HepG2 (cell line): Measurements from ENCODE around the gene SRD5A1. TPM values are rescaled to one million over a fixed set of nuclear protein-coding genes. Genes with fewer than 3 reads are reported as not detected.

Experiments used
- ARHGAP35 ChIP-seq: sonication (generic); formaldehyde crosslinking; IDR thresholded peaks from 2 replicates; pipeline ENCODE4 v1.9.0; 2022; ENCODE audit warnings: mild to moderate bottlenecking, inconsistent platforms, moderate library complexity, missing genetic modification reagents, borderline replicate concordance
- BCL6 ChIP-seq: IDR thresholded peaks from 2 replicates; pipeline ENCODE4 v1.6.1; 2016; ENCODE audit warnings: missing genetic modification reagents, missing compliant biosample characterization
- BRF2 ChIP-seq: sonication (generic); formaldehyde crosslinking; IDR thresholded peaks from 2 replicates; pipeline ENCODE4 v1.8.1; 2022; ENCODE audit warnings: mild to moderate bottlenecking, missing genetic modification reagents
- CREB3 ChIP-seq: sonication (generic); formaldehyde crosslinking; IDR thresholded peaks from 2 replicates; pipeline ENCODE4 v1.5.0; 2020; ENCODE audit warnings: missing genetic modification reagents
- HES4 ChIP-seq: sonication (generic); formaldehyde crosslinking; IDR thresholded peaks from 2 replicates; pipeline ENCODE4 v1.9.0; 2021; ENCODE audit warnings: mild to moderate bottlenecking, missing genetic modification reagents, borderline replicate concordance
- SP5 ChIP-seq: IDR thresholded peaks from 2 replicates; pipeline ENCODE4 v1.6.1; 2016; ENCODE audit warnings: low read depth, borderline replicate concordance
- ZBTB10 ChIP-seq: sonication (generic); formaldehyde crosslinking; IDR thresholded peaks from 2 replicates; pipeline ENCODE4 v1.4.0; 2020; ENCODE audit warnings: missing genetic modification reagents, borderline replicate concordance
- ZFP37 ChIP-seq: sonication (generic); formaldehyde crosslinking; IDR thresholded peaks from 2 replicates; pipeline ENCODE4 v1.4.0; 2020; ENCODE audit warnings: missing genetic modification reagents, borderline replicate concordance
- ZKSCAN8 ChIP-seq: IDR thresholded peaks from 2 replicates; pipeline ENCODE4 v1.6.1; 2016; ENCODE audit warnings: borderline replicate concordance, missing genetic modification reagents, missing compliant biosample characterization
- ZNF20 ChIP-seq: sonication (generic); formaldehyde crosslinking; IDR thresholded peaks from 2 replicates; pipeline ENCODE4 v1.4.0; 2020; ENCODE audit warnings: mild to moderate bottlenecking, moderate library complexity, missing genetic modification reagents
- ZNF205 ChIP-seq: IDR thresholded peaks from 2 replicates; pipeline ENCODE4 v1.6.1; 2018; ENCODE audit warnings: missing biosample characterization, missing genetic modification reagents
- ZNF224 ChIP-seq: sonication (generic); formaldehyde crosslinking; IDR thresholded peaks from 2 replicates; pipeline ENCODE4 v1.5.0; 2020; ENCODE audit warnings: mild to moderate bottlenecking, missing genetic modification reagents
- ZNF335 ChIP-seq: sonication (generic); formaldehyde crosslinking; IDR thresholded peaks from 2 replicates; pipeline ENCODE4 v1.4.0; 2020; ENCODE audit warnings: missing genetic modification reagents
- ZNF766 ChIP-seq: sonication (generic); formaldehyde crosslinking; IDR thresholded peaks from 2 replicates; pipeline ENCODE4 v1.5.0; 2020; ENCODE audit warnings: missing genetic modification reagents, borderline replicate concordance
- ZNF776 ChIP-seq: sonication (generic); formaldehyde crosslinking; IDR thresholded peaks from 2 replicates; pipeline ENCODE4 v1.4.0; 2020; ENCODE audit warnings: mild to moderate bottlenecking, missing genetic modification reagents
- polyA plus RNA-seq, 8 experiments: library from polyadenylated mRNA; depleted of rRNA in 3 of 8; stranded (reverse) in 7 of 8; unstranded in 1 of 8; fragments of >200 nt; fragmentation: Illumina TruSeq in 4 of 8; extraction: Trizol in 4 of 8; gene quantifications; 2 replicates each; pipeline versions ENCODE4 v1.2.1 to v1.2.3, GENCODE V29; 2011 to 2016; ENCODE audit warnings: low read depth in 4 of 8, missing spikeins in 1 of 8, mixed read lengths in 1 of 8; ENCODE audit not compliant: insufficient read depth in 1 of 8
- total RNA-seq, 5 experiments: library from RNA; depleted of rRNA; stranded (reverse); fragments of >200 nt; fragmentation: Illumina TruSeq; extraction: Trizol; gene quantifications; 2 replicates each; pipeline ENCODE4 v1.2.3, GENCODE V29; 2016; ENCODE audit warnings: low read depth in 1 of 5
- TF ChIP-seq, protein P1 (sequence below): sonication (generic); formaldehyde crosslinking; IDR thresholded peaks from 2 replicates; pipeline ENCODE4 v1.4.0; 2020; ENCODE audit warnings: mild to moderate bottlenecking, missing genetic modification reagents

SRD5A1 gene
- total and polyA plus RNA-seq, 2 of the 13 experiments (the other 11 are each of a cell fraction or from before 2014, with no cell fraction given): 6.1 to 9.9 TPM

DNA sequence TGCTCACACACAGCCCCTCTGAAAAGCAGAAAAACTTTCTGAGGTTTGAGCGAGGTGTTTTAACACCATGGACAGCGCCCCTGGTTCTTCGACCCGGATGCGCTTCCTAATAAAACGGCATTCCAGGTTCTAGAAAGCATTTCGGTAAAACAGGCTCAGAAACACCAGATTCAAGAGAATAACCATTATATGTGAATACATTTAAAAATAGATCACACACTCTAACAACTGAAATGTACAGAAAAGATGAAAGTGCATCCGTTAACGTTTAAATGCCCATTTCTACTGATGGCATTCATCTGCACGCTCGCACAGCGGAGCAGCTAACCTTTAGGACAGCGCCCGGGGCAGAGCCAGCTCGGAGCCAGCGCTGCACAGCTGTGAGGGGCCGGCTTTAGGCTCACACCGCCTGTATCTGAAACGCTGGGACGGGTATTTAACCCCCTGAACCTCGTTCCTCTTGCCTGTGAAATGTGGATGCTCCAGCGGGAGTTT is 53.7 kb downstream of the SRD5A1 start (continued):
- TF ChIP-seq, protein P1, sequence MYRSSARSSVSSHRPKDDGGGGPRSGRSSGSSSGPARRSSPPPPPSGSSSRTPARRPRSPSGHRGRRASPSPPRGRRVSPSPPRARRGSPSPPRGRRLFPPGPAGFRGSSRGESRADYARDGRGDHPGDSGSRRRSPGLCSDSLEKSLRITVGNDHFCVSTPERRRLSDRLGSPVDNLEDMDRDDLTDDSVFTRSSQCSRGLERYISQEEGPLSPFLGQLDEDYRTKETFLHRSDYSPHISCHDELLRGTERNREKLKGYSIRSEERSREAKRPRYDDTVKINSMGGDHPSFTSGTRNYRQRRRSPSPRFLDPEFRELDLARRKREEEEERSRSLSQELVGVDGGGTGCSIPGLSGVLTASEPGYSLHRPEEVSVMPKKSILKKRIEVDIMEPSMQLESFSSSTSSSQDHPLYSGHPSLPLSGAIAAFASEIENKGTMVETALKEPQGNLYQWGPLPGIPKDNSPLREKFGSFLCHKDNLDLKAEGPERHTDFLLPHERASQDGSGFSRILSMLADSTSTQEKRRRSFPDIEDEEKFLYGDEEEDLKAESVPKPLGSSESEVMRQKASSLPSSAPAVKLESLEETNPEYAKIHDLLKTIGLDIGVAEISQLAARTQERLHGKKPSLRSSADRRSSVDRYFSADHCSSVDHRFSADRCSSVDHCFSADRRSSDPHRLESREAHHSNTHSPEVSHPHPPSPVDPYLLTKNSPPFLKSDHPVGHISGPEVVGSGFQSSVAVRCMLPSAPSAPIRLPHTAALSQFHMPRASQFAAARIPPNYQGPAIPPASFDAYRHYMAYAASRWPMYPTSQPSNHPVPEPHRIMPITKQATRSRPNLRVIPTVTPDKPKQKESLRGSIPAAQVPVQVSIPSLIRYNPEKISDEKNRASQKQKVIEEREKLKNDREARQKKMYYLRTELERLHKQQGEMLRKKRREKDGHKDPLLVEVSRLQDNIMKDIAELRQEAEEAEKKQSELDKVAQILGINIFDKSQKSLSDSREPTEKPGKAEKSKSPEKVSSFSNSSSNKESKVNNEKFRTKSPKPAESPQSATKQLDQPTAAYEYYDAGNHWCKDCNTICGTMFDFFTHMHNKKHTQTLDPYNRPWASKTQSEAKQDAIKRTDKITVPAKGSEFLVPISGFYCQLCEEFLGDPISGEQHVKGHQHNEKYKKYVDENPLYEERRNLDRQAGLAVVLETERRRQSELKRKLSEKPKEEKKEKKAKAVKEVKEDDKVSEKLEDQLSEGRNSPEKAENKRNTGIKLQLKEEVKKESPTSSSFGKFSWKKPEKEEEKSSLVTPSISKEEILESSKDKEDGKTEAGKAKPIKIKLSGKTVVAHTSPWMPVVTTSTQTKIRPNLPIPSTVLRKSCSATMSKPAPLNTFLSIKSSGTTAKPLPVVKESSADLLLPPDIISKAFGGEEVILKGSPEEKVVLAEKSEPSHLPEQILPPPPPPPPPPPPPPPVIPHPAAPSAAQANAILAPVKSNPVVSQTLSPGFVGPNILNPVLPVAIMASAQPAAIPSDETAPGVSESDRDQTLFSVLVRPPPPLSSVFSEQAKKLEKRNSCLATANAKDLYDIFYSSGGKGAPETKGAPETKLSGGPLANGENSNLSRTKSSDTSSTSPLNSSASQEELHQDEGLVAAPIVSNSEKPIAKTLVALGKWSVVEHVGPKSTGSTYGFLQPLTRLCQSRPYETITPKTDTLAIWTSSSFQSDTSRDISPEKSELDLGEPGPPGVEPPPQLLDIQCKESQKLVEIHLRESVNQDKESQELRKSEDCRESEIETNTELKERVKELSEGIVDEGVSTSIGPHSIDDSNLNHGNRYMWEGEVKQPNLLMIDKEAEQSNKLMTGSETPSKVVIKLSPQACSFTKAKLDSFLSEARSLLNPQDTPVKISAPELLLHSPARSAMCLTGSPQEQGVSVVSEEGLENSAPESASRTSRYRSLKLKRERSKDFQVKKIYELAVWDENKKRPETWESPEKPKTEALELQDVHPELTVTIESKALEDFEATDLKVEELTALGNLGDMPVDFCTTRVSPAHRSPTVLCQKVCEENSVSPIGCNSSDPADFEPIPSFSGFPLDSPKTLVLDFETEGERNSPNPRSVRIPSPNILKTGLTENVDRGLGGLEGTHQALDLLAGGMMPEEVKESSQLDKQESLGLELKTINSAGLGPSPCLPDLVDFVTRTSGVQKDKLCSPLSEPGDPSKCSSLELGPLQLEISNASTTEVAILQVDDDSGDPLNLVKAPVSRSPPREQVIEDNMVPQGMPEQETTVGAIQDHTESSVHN: no peak
- no peak for TF ChIP-seq ZNF20 (CRISPR knock-in tag)
- 0 out of 2 replicates have a peak, but pooled peaks have one; percentile 57 for TF ChIP-seq ZNF766 (CRISPR knock-in tag)
- TF ChIP-seq ZNF205 (CRISPR knock-in tag): 0 out of 2 replicates have a peak, but pooled peaks have one; percentile 30
- TF ChIP-seq ZFP37: peak; percentile 69; the same call in 1 of the 2 replicates
- no peak for TF ChIP-seq ZNF224 (CRISPR knock-in tag)
- peak; percentile 66 for TF ChIP-seq BCL6 (CRISPR knock-in tag)
- TF ChIP-seq BRF2: 0 out of 2 replicates have a peak, but pooled peaks have one; percentile 38
- TF ChIP-seq ZNF776: no peak
- TF ChIP-seq HES4 (CRISPR knock-in tag): 0 out of 2 replicates have a peak, but pooled peaks have one; percentile 47
- 0 out of 2 replicates have a peak, but pooled peaks have one; percentile 39 for TF ChIP-seq ZKSCAN8
- TF ChIP-seq SP5 (CRISPR knock-in tag): no peak
- TF ChIP-seq ARHGAP35 (CRISPR knock-in tag): peak; percentile 51; the same call in 1 of the 2 replicates
- peak; percentile 82 for TF ChIP-seq ZNF335 (CRISPR knock-in tag)
- 0 out of 2 replicates have a peak, but pooled peaks have one; percentile 42 for TF ChIP-seq CREB3 (CRISPR knock-in tag)
- TF ChIP-seq ZBTB10 (CRISPR knock-in tag): no peak
